Prostate gland (tissue), 2 donors: ENCODE data around the gene PDE11A. TPM values are rescaled to one million over a fixed set of nuclear protein-coding genes. Genes with fewer than 3 reads are reported as not detected.
A peak's percentile ranks its signal among the peaks of the same experiment; 100 is the strongest.

Experiments used
- DNase-seq: peaks from one replicate; pipeline ENCODE4 v3.0.0-alpha.2; 2019; ENCODE audit warnings: low spot score
- H3K27ac ChIP-seq, 2 donors: fragments of 200-600 bp; sonication (generic); 2 replicates each; pipeline ENCODE4 v1.5.1; 2017 to 2019
- H3K27me3 ChIP-seq: fragments of 200-600 bp; sonication (generic); replicated peaks from 2 replicates; pipeline ENCODE4 v1.5.1; 2019; ENCODE audit not compliant: insufficient read depth
- H3K36me3 ChIP-seq, 2 donors: fragments of 200-600 bp; sonication (generic); 1 replicate in 1 of 2; 2 replicates in 1 of 2; pipeline versions ENCODE4 v1.5.1 to v1.8.1; 2017 to 2019
- H3K4me1 ChIP-seq: fragments of 200-600 bp; sonication (generic); replicated peaks from 2 replicates; pipeline ENCODE4 v1.5.1; 2019
- H3K4me3 ChIP-seq, 2 donors: fragments of 200-600 bp; sonication (generic); 2 replicates each; pipeline ENCODE4 v1.5.1; 2017 to 2019
- H3K9me3 ChIP-seq: fragments of 200-600 bp; sonication (generic); 2 replicates; pipeline ENCODE4 v1.5.1; 2017
- CTCF ChIP-seq, 4 experiments: fragments of 200-600 bp in 2 of 4; fragments of 450-650 bp in 2 of 4; sonication (generic) in 2 of 4; IDR thresholded peaks; 1 replicate in 3 of 4; 2 replicates in 1 of 4; pipeline ENCODE4 v1.5.1; 2016 to 2019; ENCODE audit warnings: antibody characterized with exemption in 4 of 4, mild to moderate bottlenecking in 2 of 4, moderate library complexity in 2 of 4
- POLR2A ChIP-seq: fragments of 450-650 bp; IDR thresholded peaks from one replicate; pipeline ENCODE4 v1.6.1; 2016; ENCODE audit warnings: antibody characterized with exemption, mild to moderate bottlenecking
- POLR2AphosphoS5 ChIP-seq: sonication (generic); formaldehyde crosslinking; IDR thresholded peaks from one replicate; pipeline ENCODE4 v1.6.1; 2017; ENCODE audit warnings: antibody characterized with exemption
- WGBS: methylation state at CpG from one replicate; pipeline ENCODE4 v1.1.5; 2018; 5-methylcytosine and 5-hydroxymethylcytosine counted together
- intact Hi-C: fragments of 100-400 bp; cut with DNase I; formaldehyde crosslinking; loops from one replicate; pipeline ENCODE4 v1.14.2; 2022
- total RNA-seq, 2 donors: library from RNA; depleted of rRNA; stranded (reverse); fragments of >200 nt; gene quantifications; one replicate each; pipeline ENCODE4 v1.1.0, GENCODE V29; 2016

PDE11A gene
- total RNA-seq, 2 donors from 2014 or later, result 14.9 to 26.6 TPM

GRCh38 chr2:177942731-177943130 lies 129.8 kb downstream of the PDE11A start:
- H3K4me3 ChIP-seq, result no peak overlapping the region
- no peak for DNase-seq
- intact Hi-C loops, result no loop called here
- H3K36me3 ChIP-seq, result no peaks in the 10 kb centered on the region
- H3K9me3 ChIP-seq, result no peaks in the 10 kb centered on the region
- H3K27ac ChIP-seq, result no peak overlapping the region
- WGBS, result 57% methylated on average over 1 of the region's 1 CpG
- TF ChIP-seq CTCF (IDR thresholded peaks at IDR 0.05) (no peak), POLR2AphosphoS5 (no peak), POLR2A (no peak)
- no peaks in the 10 kb centered on the region for H3K4me1 ChIP-seq
- no peaks in the 10 kb centered on the region for H3K27me3 ChIP-seq

- TF ChIP-seq POLR2AphosphoS5, result no peak
- TF ChIP-seq CTCF (IDR thresholded peaks at IDR 0.05), result no peak
- no peak for TF ChIP-seq POLR2A
- no peaks in the 10 kb centered on the region for H3K9me3 ChIP-seq
- peak overlapping the region in 1 of 2 donors; percentile 33 for H3K27ac ChIP-seq
- intact Hi-C loops, result no loop called here
- WGBS, result 93% methylated on average over 2 of the region's 2 CpGs
- H3K36me3 ChIP-seq, result no peaks in the 10 kb centered on the region
- no peaks in the 10 kb centered on the region for H3K27me3 ChIP-seq
- DNase-seq, result no peak
- H3K4me1 ChIP-seq, result no peaks in the 10 kb centered on the region
- H3K4me3 ChIP-seq, result no peak overlapping the region
Measured at GRCh38 chr2:177939211-177939610, 133.4 kb downstream of the PDE11A start.

GRCh38 chr2:177930916-177931315 lies 141.7 kb downstream of the PDE11A start:
- Histone ChIP-seq H3K36me3 (no peaks in the 10 kb centered on the region), H3K27ac (peak overlapping the region in 1 of 2 donors; percentile 70), H3K27me3 (no peaks in the 10 kb centered on the region), H3K4me1 (peaks cover 6% of the 10 kb centered on the region), H3K4me3 (no peak overlapping the region), H3K9me3 (no peaks in the 10 kb centered on the region)
- no peak for DNase-seq
- intact Hi-C loops, result no loop called here
- TF ChIP-seq POLR2A, result no peak
- 71% methylated on average over 4 of the region's 4 CpGs for WGBS

GRCh38 chr2:177929662-177930522 lies 142.7 kb downstream of the PDE11A start:
- Histone ChIP-seq H3K4me1 (peaks cover 6% of the 10 kb centered on the region), H3K9me3 (no peaks in the 10 kb centered on the region), H3K36me3 (no peaks in the 10 kb centered on the region), H3K4me3 (no peak overlapping the region), H3K27me3 (no peaks in the 10 kb centered on the region), H3K27ac (peak overlapping the region in 1 of 2 donors; percentile 70)
- peak; percentile 47 for DNase-seq
- TF ChIP-seq POLR2AphosphoS5 (peak; percentile 78), POLR2A (no peak), CTCF (IDR thresholded peaks at IDR 0.05) (no peak)
- intact Hi-C loops, result no loop called here
- 30% methylated on average over 2 of the region's 2 CpGs for WGBS

- H3K9me3 ChIP-seq, result no peaks in the 10 kb centered on the region
- no peaks in the 10 kb centered on the region for H3K36me3 ChIP-seq
- H3K27me3 ChIP-seq, result no peaks in the 10 kb centered on the region
- no peak for DNase-seq
- no peak for TF ChIP-seq CTCF (IDR thresholded peaks at IDR 0.05)
- no peak for TF ChIP-seq POLR2AphosphoS5
- TF ChIP-seq POLR2A, result no peak
- H3K27ac ChIP-seq, result no peak overlapping the region
- 85% methylated on average over 2 of the region's 2 CpGs for WGBS
- intact Hi-C loops, result no loop called here
- no peak overlapping the region for H3K4me3 ChIP-seq
- H3K4me1 ChIP-seq, result no peaks in the 10 kb centered on the region
Measured at GRCh38 chr2:177923323-177923722, 149.3 kb downstream of the PDE11A start.
